SK-N-MC (cell line): ENCODE data around the gene PIKFYVE.

Experiments
- FOXP2 ChIP-seq: optimal IDR thresholded peaks from 2 replicates; pipeline ENCODE3; 2011; ENCODE audit warnings: mild to moderate bottlenecking, moderate library complexity; ENCODE audit not compliant: insufficient read depth; ENCODE audit errors: extremely low read length, control extremely low read depth
- POLR2AphosphoS5 ChIP-seq: IDR thresholded peaks from 2 replicates; pipeline ENCODE4 v1.6.1; 2012; ENCODE audit warnings: mild to moderate bottlenecking, low read depth, low read length, borderline replicate concordance

- TF ChIP-seq POLR2AphosphoS5 (no peak), FOXP2 (no peak)
Observed at GRCh38 chr2:208294482-208295024, 28.5 kb downstream of the PIKFYVE start.
